Endothelial cell (in vitro differentiated cells): ENCODE data around the gene COA7. TPM values are rescaled to one million over a fixed set of nuclear protein-coding genes. Genes with fewer than 3 reads are reported as not detected.

Experiments used
- DNase-seq: peaks from one replicate; pipeline ENCODE4 v3.0.0; 2021; ENCODE audit warnings: low spot score
- H3K27ac Mint-ChIP-seq: one replicate; pipeline ENCODE4 v1.8.0; 2021; ENCODE audit warnings: mixed read lengths, inconsistent platforms; ENCODE audit not compliant: unreplicated experiment
- H3K27me3 Mint-ChIP-seq: one replicate; pipeline ENCODE4 v1.8.0; 2021; ENCODE audit warnings: mild to moderate bottlenecking, moderate library complexity, mixed read lengths, inconsistent platforms; ENCODE audit not compliant: unreplicated experiment
- H3K36me3 Mint-ChIP-seq: one replicate; pipeline ENCODE4 v1.8.0; 2021; ENCODE audit warnings: mild to moderate bottlenecking, low read depth, mixed read lengths, inconsistent platforms; ENCODE audit not compliant: unreplicated experiment
- H3K4me1 Mint-ChIP-seq: one replicate; pipeline ENCODE4 v1.8.0; 2021; ENCODE audit warnings: mild to moderate bottlenecking, mixed read lengths, inconsistent platforms; ENCODE audit not compliant: unreplicated experiment
- H3K4me3 Mint-ChIP-seq: one replicate; pipeline ENCODE4 v1.8.0; 2021; ENCODE audit warnings: mild to moderate bottlenecking, mixed read lengths, inconsistent platforms; ENCODE audit not compliant: unreplicated experiment
- H3K9me3 Mint-ChIP-seq: one replicate; pipeline ENCODE4 v1.8.0; 2021; ENCODE audit warnings: mixed read lengths, inconsistent platforms; ENCODE audit not compliant: unreplicated experiment
- CTCF ChIP-seq: fragments of 200-600 bp; sonication (generic); IDR thresholded peaks from one replicate; pipeline ENCODE4 v1.5.0; 2021; ENCODE audit warnings: antibody characterized with exemption; ENCODE audit not compliant: unreplicated experiment
- total RNA-seq: library from RNA; stranded (reverse); fragmentation: NEBNext Ultra II Directional; extraction: Animal tissue kit (Norgen Biotek cat#: 25700); gene quantifications from one replicate; pipeline ENCODE4 v1.2.1, GENCODE V29; 2021; ENCODE audit not compliant: unreplicated experiment

The COA7 gene
- total RNA-seq, 1 donor from 2014 or later: 14.4 TPM

GRCh38 chr1:52727956-52728656 lies 30.0 kb upstream of the COA7 start:
- Mint-ChIP-seq H3K36me3 (peaks cover 7% of the 10 kb centered on the region), H3K4me1 (peaks cover 25% of the 10 kb centered on the region)
- no peak for DNase-seq

GRCh38 chr1:52727114-52727586 lies 29.0 kb upstream of the COA7 start:
- H3K4me3 Mint-ChIP-seq: peak overlapping the region; percentile 99
- H3K4me1 Mint-ChIP-seq: peaks cover 25% of the 10 kb centered on the region
- H3K27me3 Mint-ChIP-seq: peaks cover 3% of the 10 kb centered on the region
- peaks cover 7% of the 10 kb centered on the region for H3K36me3 Mint-ChIP-seq
- TF ChIP-seq CTCF: no peak
- H3K9me3 Mint-ChIP-seq: no peaks in the 10 kb centered on the region
- DNase-seq: peak; percentile 11
- peak overlapping the region; percentile 95 for H3K27ac Mint-ChIP-seq

More at GRCh38 chr1:52727956-52728656, 30.0 kb upstream of the COA7 start:
- TF ChIP-seq CTCF: no peak
- H3K27ac Mint-ChIP-seq: no peak overlapping the region
- H3K4me3 Mint-ChIP-seq: peak overlapping the region; percentile 99
- no peaks in the 10 kb centered on the region for H3K9me3 Mint-ChIP-seq
- peaks cover 2% of the 10 kb centered on the region for H3K27me3 Mint-ChIP-seq

- H3K4me3 Mint-ChIP-seq: peak within 1 kb of the TSS; percentile 99
- no peaks in the 10 kb centered on the region for H3K9me3 Mint-ChIP-seq
- DNase-seq: peak; percentile 91
- peaks cover 7% of the 10 kb centered on the region for H3K36me3 Mint-ChIP-seq
- TF ChIP-seq CTCF: no peak
- H3K27ac Mint-ChIP-seq: peak within 1 kb of the TSS; percentile 95
- H3K27me3 Mint-ChIP-seq: peaks cover 3% of the 10 kb centered on the region
- peaks cover 25% of the 10 kb centered on the region for H3K4me1 Mint-ChIP-seq
These were observed 28.3 kb upstream of the COA7 start, which contains the start of gene ZYG11B for GRCh38 chr1:52726265-52727113. TSS of gene ZYG11B (plus strand) at chr1:52726453. CDS start at chr1:52726654, 201 bp downstream.

- Mint-ChIP-seq H3K4me1 (peaks cover 25% of the 10 kb centered on the region), H3K4me3 (peak overlapping the region; percentile 90), H3K9me3 (no peaks in the 10 kb centered on the region), H3K27ac (peak overlapping the region; percentile 80), H3K27me3 (peaks cover 3% of the 10 kb centered on the region), H3K36me3 (peaks cover 4% of the 10 kb centered on the region)
- no peak for TF ChIP-seq CTCF
- no peak for DNase-seq
These were observed 27.7 kb upstream of the COA7 start for GRCh38 chr1:52725903-52726264.
